GM21717 (cell line): ENCODE results near the gene SLC25A33.
"Not testable (repeated sequence)": the region's sequence is repeated elsewhere in the genome, so short reads cannot be mapped to it uniquely, and the experiment has no call there.

Experiments used
- ATAC-seq: cut with Tn5 transposase; IDR thresholded peaks from one replicate; pipeline ENCODE4 v1.9.1; 2021; ENCODE audit warnings: mild to moderate bottlenecking, moderate library complexity; ENCODE audit not compliant: unreplicated experiment

The SLC25A33 gene

GRCh38 chr1:9538669-9539164, 548 bp upstream of the SLC25A33 start:
- ATAC-seq, result no peak

DNA sequence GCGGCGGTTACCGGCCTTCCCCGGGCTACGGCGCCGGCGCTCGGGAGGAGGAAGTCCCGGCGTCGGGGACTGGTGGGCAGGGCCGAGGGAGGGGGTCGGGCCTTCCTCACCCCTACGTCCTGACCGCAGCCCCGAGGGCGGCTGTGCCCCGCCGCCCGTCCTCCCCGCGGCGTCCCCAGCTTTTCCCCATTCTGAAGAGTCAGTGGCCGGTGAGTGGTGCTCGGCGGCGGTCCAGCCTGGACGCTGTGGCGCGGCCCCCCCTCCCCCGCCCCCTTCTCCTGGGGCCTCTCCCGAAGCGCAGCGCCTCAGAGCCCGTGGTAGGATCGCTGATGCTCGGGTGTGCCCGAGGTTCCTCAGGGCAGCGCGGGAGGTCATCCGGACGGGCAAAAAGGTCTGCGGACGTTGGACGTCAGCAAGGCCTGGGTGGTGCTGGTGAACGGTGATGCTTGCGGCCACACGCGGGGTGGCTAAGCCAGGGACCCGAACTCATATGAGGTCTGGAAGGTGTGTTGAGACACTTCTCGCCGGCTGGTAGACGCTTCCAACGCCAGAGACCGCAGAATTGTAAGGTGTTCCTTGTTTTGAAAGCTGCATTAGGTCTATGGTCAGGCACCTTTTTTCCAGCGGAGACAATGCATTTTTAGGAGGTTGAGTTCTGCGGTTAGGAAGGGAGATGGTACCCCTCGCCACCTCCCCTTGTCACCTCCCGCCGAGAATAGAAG, 725 bp downstream of the SLC25A33 start:
- peak; percentile 43 for ATAC-seq

- ATAC-seq, result no peak
These were observed 3.2 kb downstream of the SLC25A33 start for GRCh38 chr1:9542430-9542829.

- ATAC-seq, result no peak
These were observed 5.7 kb downstream of the SLC25A33 start for GRCh38 chr1:9544926-9545325.

- no peak for ATAC-seq
These were observed 10.8 kb downstream of the SLC25A33 start for GRCh38 chr1:9549955-9550546.

DNA sequence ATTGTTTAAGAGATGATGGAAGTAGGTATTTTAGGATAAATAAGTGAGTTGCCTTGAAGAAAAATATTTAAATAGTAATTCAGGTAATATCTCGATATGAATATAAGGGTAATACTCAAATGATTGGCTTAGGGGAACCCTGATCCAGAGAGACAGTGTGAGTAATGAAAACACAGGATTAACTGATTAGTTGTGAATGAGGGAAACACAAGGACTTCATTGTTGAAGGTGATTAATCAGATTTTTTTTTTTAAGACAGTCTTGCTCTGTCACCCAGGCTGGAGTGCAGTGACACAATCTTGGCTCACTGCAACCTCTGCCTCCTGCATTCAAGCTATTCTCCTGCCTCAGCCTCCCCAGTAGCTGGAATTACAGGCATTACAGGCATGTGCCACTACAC, 12.7 kb downstream of the SLC25A33 start:
- ATAC-seq, result no peak

DNA sequence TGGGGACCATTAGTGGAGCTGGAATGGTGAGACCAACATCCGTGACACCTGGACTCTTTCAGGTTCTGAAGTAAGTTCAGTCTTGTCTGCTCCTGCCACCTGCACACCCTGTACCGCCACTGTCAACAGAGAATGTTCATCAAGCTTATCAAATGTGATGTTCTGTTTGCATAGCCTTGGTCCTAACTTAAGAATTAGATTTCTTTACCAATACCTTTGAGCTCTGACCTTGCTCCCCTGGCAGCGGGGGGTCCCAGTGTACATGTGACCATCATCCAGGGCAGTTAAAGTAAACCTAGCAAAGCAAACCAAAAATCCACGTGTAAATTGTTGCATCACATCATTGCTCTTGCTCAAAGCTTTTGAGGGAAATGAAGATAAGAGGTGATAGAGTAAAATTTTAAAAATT, 14.5 kb downstream of the SLC25A33 start:
- no peak for ATAC-seq

- ATAC-seq, result no peak
These were observed 16.7 kb downstream of the SLC25A33 start for GRCh38 chr1:9555942-9556341.

DNA sequence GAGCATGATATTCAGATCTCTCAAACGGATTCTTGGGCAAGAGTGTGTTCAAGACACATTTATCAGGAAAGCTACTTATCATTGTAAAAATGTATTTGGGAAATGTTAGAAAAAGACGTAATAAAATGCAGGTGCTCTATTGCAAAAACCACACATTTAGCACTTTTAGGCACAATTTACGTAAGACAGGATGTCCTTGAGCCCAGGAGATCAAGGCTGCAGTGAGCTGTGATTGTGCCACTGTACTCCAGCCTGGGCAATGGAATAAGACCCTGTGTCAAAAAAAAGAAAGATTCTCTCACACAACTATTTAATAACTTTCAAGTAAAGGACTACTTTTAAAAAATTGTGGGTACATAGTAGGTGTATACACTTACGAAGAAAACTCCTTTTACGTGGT, 18.4 kb downstream of the SLC25A33 start:
- no peak for ATAC-seq

GRCh38 chr1:9558271-9558945, 19.1 kb downstream of the SLC25A33 start:
- ATAC-seq, result no peak

DNA sequence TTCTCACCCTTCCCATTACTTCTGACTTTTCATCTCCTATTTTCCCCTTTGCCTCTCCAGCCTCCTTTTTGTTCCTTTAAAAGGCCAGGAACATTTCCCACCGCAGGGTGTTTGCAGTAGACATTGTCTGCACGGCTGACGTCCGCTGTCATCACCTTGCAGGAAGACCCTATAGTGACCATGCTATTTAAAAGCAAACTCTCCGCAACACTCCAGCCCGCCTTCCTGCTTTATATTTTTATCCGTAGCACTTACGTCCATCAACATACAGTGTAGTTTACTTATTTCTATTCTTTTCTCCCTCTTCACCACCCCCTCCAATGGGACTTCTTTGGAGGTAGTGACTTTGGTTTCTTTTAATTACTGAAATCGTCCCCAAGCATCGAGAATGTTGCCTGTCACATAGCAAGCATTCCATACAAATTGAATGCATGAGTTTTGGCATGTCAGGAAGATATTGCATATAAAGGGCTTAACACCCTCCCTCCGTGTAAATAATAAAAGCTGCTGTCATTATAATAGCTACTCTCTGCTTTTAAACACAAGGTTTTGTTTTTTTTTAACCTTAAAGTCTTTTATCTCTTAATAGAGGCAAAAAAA, 19.8 kb downstream of the SLC25A33 start:
- ATAC-seq, result no peak

DNA sequence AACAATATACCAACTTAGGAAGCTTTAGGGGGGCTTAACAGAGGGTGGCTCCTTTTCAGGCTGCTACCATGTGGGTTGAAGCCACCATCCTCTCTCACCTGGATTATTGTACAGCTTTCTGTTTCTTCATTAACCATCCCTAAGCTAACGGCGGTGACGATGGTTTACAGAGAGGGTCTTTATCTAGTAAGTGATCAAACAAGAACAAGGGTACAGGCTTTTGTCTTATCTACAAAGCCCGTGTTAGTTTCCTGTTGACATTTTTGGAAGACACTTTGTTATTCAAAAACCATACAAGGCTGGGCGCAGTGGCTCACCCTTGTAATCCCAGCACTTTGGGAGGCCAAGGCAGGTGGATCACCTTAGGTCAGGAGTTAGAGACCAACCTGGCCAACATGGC, 20.4 kb downstream of the SLC25A33 start:
- ATAC-seq, result no peak

DNA sequence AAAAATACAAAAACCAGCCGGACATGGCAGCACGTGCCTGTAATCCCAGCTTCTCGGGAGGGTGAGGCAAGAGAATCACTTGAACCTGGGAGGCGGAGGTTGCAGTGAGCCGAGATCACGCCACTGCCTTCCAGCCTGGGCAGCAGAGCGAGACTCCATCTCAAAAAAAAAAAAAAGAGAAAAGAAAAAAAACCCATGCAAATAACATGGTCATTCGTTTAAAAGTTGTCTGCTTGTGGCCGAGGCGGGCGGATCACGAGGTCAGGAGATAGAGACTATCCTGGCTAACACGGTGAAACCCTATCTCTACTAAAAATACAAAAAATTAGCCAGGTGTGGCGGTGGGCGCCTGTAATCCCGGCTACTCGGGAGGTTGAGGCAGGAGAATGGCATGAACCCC, 20.8 kb downstream of the SLC25A33 start:
- ATAC-seq, result not testable (repeated sequence)

DNA sequence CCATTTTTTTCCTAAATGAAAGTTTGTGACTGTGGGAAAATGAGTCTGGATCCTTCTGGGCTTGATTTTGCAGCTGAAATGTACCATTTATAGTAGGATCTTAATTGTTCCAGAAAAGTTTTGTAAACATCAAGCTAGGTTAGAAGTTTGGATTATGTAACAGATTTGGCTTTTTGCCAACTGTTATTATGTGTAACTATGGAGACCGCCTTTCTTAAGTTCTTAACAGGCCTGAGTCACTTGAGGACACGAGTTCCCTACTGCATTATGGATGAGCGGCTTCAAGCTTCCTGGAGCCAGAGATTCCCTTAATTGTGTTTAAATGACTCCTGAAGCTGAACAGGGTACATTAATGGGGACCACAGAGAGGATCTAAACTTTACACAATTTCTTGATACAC, 22.2 kb downstream of the SLC25A33 start:
- no peak for ATAC-seq

- ATAC-seq, result no peak
These were observed 30.0 kb downstream of the SLC25A33 start for GRCh38 chr1:9569267-9569666.

GRCh38 chr1:9570886-9571529, 31.7 kb downstream of the SLC25A33 start:
- not testable (repeated sequence) for ATAC-seq

GRCh38 chr1:9573723-9574122, 34.5 kb downstream of the SLC25A33 start:
- ATAC-seq, result no peak

- ATAC-seq, result no peak
These were observed 36.2 kb downstream of the SLC25A33 start for GRCh38 chr1:9575486-9575885.

- ATAC-seq, result no peak
These were observed 37.6 kb downstream of the SLC25A33 start for GRCh38 chr1:9576903-9577302.

- no peak for ATAC-seq
These were observed 38.2 kb downstream of the SLC25A33 start for GRCh38 chr1:9577423-9577822.

DNA sequence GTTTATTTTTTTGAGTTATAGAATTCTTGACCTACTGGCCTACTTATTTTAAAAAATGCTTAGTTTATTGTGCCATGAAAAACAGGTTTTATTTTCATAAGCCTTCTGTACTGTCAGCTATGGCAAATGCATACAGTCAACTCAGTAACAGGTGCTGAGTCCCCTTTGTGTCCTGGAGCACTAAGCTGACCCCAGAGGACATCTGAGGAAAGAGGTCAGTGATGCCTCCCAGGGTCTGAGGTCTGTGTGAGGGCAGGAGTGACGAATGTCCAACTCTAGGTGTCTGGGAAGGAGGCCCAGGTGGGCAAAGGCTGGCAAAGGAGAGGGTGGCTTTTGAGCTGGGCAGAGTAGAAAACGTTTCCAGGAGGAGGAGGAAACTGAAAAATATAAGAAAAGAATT, 41.7 kb downstream of the SLC25A33 start:
- no peak for ATAC-seq
